ENCODE data around the gene HAPSTR1. TPM values are rescaled to one million over a fixed set of nuclear protein-coding genes. Genes with fewer than 3 reads are reported as not detected.

Gene HAPSTR1
- total and polyA plus RNA-seq, 2 of the 4 experiments (the other 2 are of a cell fraction): 22.2 to 56.5 TPM

DNA sequence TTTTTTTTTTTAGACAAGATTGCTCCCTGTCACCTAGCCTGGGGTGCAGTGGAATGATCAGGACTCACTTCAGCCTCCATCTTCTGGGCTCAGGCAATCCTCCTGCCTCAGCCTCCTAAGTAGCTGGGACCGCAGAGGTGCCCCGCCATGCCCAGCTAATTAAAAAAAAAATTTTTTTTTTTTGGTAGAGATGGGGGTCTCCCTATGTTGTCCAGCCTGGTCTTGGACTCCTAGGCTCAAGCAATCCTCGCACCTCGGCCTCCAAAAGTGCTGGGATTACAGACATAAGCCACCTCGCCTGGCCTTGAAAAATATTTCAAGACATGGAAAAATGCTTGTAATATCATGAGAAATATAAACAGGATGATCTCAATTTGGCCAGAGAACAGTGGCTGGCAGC lies 42.9 kb downstream of the HAPSTR1 start:
- no peak for DNase-seq
- Histone ChIP-seq H3K36me3 (ENCODE audit: control insufficient read depth, insufficient read depth, low read length) (no peaks in the 10 kb centered on the region), H2BK15ac (ENCODE audit: low read depth, low read length) (no peak overlapping the region), H3K27ac (ENCODE audit: insufficient read depth, low read length) (no peak overlapping the region), H2AK9ac (replicated peaks; ENCODE audit: low read depth, low read length, poor library complexity) (no peak overlapping the region), H3K18ac (ENCODE audit: low read depth, low read length) (no peak overlapping the region), H3K27me3 (ENCODE audit: control insufficient read depth, insufficient read depth, low read length) (no peaks in the 10 kb centered on the region), H4K91ac (ENCODE audit: insufficient read depth, low read depth, low read length) (no peak overlapping the region), H3K9me3 (ENCODE audit: control insufficient read depth, insufficient read depth, low read length) (no peaks in the 10 kb centered on the region), H3K56ac (ENCODE audit: extremely low read depth, insufficient read depth, low read length) (no peak overlapping the region), H3K4me3 (ENCODE audit: insufficient read depth, low read depth, low read length) (no peak overlapping the region), H3K23ac (ENCODE audit: low read depth, low read length) (no peak overlapping the region), H3K4me1 (ENCODE audit: control insufficient read depth, insufficient read depth, low read length) (no peaks in the 10 kb centered on the region), H3K9me1 (ENCODE audit: insufficient read depth, low read length) (no peaks in the 10 kb centered on the region), H3K4me2 (ENCODE audit: low read depth, low read length) (no peak overlapping the region), H3K4ac (ENCODE audit: low read depth, low read length) (no peak overlapping the region), H4K5ac (ENCODE audit: low read depth, low read length) (no peak overlapping the region), H2BK20ac (ENCODE audit: low read depth, low read length) (no peak overlapping the region), H3K79me1 (ENCODE audit: low read depth in 1 of 2, low read length in 2 of 2) (peaks cover 10 to 18% of the 10 kb centered on the region in 2 experiments; a peak in 3 of 4 replicates), H2BK5ac (ENCODE audit: low read depth, low read length, poor library complexity, severe bottlenecking) (no peak overlapping the region), H2AFZ (replicated peaks; ENCODE audit: low read length, poor library complexity) (no peak overlapping the region), H2BK120ac (ENCODE audit: low read depth, low read length) (no peak overlapping the region), H2AK5ac (ENCODE audit: low read depth, low read length) (no peak overlapping the region), H4K8ac (ENCODE audit: low read depth in 2 of 2, low read length in 2 of 2) (no peak overlapping the region), H3K14ac (replicated peaks; ENCODE audit: low read depth, low read length) (no peak overlapping the region), H4K20me1 (ENCODE audit: insufficient read depth, low read length) (peaks cover 4% of the 10 kb centered on the region), H3K9ac (ENCODE audit: low read depth, low read length) (no peak overlapping the region)
- BruUV-seq (replicated peaks): no TSS peak
- ATAC-seq (ENCODE audit: low read depth): no peak
- no CpG with 5 or more reads among the region's 5 CpGs for WGBS, 2 experiments (ENCODE audit: extremely low coverage in 2 of 2, insufficient read length in 1 of 2)
- ChIA-PET CTCF (interaction anchor here (1.3 kb wide), 1 partner anchor 126 kb away, joined by 3 read pairs; no protein-coding TSS in a partner anchor), POLR2A (ENCODE audit: unreplicated experiment) (no interaction called here)
- intact Hi-C loops (cut with micrococcal nuclease) (loop anchor here (2.0 to 10.0 kb wide), 2 partner anchors 230 to 570 kb away; no protein-coding TSS in a partner anchor), in situ Hi-C loops (cut with MboI; ENCODE audit: low sequenced_read_pairs) (loop anchor here (25.0 kb wide), 2 partner anchors 472 to 572 kb away; partner anchors contain the start of gene ABAT), dilution Hi-C loops (cut with HindIII; ENCODE audit: low sequenced_read_pairs, unreplicated experiment) (no loop called here)
- TF ChIP-seq, protein P1, sequence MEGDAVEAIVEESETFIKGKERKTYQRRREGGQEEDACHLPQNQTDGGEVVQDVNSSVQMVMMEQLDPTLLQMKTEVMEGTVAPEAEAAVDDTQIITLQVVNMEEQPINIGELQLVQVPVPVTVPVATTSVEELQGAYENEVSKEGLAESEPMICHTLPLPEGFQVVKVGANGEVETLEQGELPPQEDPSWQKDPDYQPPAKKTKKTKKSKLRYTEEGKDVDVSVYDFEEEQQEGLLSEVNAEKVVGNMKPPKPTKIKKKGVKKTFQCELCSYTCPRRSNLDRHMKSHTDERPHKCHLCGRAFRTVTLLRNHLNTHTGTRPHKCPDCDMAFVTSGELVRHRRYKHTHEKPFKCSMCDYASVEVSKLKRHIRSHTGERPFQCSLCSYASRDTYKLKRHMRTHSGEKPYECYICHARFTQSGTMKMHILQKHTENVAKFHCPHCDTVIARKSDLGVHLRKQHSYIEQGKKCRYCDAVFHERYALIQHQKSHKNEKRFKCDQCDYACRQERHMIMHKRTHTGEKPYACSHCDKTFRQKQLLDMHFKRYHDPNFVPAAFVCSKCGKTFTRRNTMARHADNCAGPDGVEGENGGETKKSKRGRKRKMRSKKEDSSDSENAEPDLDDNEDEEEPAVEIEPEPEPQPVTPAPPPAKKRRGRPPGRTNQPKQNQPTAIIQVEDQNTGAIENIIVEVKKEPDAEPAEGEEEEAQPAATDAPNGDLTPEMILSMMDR (conservative IDR thresholded peaks at IDR 0.05; ENCODE audit: low read depth, low read length): no peak
- TF ChIP-seq NFE2L2 (IDR thresholded peaks at IDR 0.05; ENCODE audit: low read depth, low read length): no peak
- TF ChIP-seq MAFK (IDR thresholded peaks at IDR 0.05; ENCODE audit: low read depth, low read length): no peak
- no peak for TF ChIP-seq BHLHE40 (IDR thresholded peaks at IDR 0.05; ENCODE audit: low read depth, low read length)
- no peak for TF ChIP-seq CEBPB (IDR thresholded peaks at IDR 0.05; ENCODE audit: low read depth, low read length)
- no peak for TF ChIP-seq RAD21 (IDR thresholded peaks at IDR 0.05; ENCODE audit: low read length)
- TF ChIP-seq RCOR1 (IDR thresholded peaks at IDR 0.05; ENCODE audit: insufficient replicate concordance, low read length): no peak
- no peak for TF ChIP-seq RFX5 (IDR thresholded peaks at IDR 0.05; ENCODE audit: low read depth, low read length)
- TF ChIP-seq POLR2A (IDR thresholded peaks at IDR 0.05; ENCODE audit: low read depth, low read length): no peak
- TF ChIP-seq, protein P2, sequence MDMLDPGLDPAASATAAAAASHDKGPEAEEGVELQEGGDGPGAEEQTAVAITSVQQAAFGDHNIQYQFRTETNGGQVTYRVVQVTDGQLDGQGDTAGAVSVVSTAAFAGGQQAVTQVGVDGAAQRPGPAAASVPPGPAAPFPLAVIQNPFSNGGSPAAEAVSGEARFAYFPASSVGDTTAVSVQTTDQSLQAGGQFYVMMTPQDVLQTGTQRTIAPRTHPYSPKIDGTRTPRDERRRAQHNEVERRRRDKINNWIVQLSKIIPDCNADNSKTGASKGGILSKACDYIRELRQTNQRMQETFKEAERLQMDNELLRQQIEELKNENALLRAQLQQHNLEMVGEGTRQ (IDR thresholded peaks at IDR 0.05; ENCODE audit: low read depth, low read length): no peak
- TF ChIP-seq, protein P3, sequence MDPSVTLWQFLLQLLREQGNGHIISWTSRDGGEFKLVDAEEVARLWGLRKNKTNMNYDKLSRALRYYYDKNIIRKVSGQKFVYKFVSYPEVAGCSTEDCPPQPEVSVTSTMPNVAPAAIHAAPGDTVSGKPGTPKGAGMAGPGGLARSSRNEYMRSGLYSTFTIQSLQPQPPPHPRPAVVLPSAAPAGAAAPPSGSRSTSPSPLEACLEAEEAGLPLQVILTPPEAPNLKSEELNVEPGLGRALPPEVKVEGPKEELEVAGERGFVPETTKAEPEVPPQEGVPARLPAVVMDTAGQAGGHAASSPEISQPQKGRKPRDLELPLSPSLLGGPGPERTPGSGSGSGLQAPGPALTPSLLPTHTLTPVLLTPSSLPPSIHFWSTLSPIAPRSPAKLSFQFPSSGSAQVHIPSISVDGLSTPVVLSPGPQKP (IDR thresholded peaks at IDR 0.05; ENCODE audit: borderline replicate concordance, low read depth, low read length): no peak
- TF ChIP-seq FOS (IDR thresholded peaks at IDR 0.05; ENCODE audit: low read depth, low read length): no peak
- no peak for TF ChIP-seq MXI1 (IDR thresholded peaks at IDR 0.05; ENCODE audit: borderline replicate concordance, low read depth, low read length)
- no peak for TF ChIP-seq CHD1 (IDR thresholded peaks at IDR 0.05; ENCODE audit: low read depth, low read length)
- no peak for TF ChIP-seq SMC3 (IDR thresholded peaks at IDR 0.05; ENCODE audit: low read depth, low read length)
- no peak for TF ChIP-seq MAZ (IDR thresholded peaks at IDR 0.05; ENCODE audit: borderline replicate concordance, low read depth, low read length)

Data from IMR-90 (cell line).